UCSD-AML1 (cell line): Measurements from ENCODE around the gene MAMSTR.
"Not testable (repeated sequence)": the region's sequence is repeated elsewhere in the genome, so short reads cannot be mapped to it uniquely, and the experiment has no call there.

Source experiments
- DNase-seq: peaks from one replicate; lab custom pipeline; 2025; ENCODE audit not compliant: unreplicated experiment; lab: John Stamatoyannopoulos, UW

Gene MAMSTR

GRCh38 chr19:48720613-48721296 lies 1.2 kb upstream of the MAMSTR start:
- no peak for DNase-seq

- no peak for DNase-seq
Measured at GRCh38 chr19:48720251-48720612, 707 bp upstream of the MAMSTR start.

GRCh38 chr19:48718711-48719231 lies 754 bp downstream of the MAMSTR start:
- DNase-seq: no peak

- not testable (repeated sequence) for DNase-seq
Measured at GRCh38 chr19:48718106-48718505, 1.4 kb downstream of the MAMSTR start.

GRCh38 chr19:48716562-48717291 lies 2.8 kb downstream of the MAMSTR start:
- DNase-seq: no peak

- DNase-seq: no peak
Measured at GRCh38 chr19:48715681-48716171, 3.8 kb downstream of the MAMSTR start.

GRCh38 chr19:48714759-48715675 lies 4.5 kb downstream of the MAMSTR start:
- DNase-seq: no peak

GRCh38 chr19:48713864-48714755 lies 5.4 kb downstream of the MAMSTR start:
- DNase-seq: peak; percentile 100

- DNase-seq: no peak
Measured at GRCh38 chr19:48713041-48713863, 6.3 kb downstream of the MAMSTR start.

GRCh38 chr19:48711106-48711662 lies 8.3 kb downstream of the MAMSTR start:
- no peak for DNase-seq

- no peak for DNase-seq
Measured at GRCh38 chr19:48708471-48708870, 11.1 kb downstream of the MAMSTR start.

GRCh38 chr19:48705431-48705830 lies 14.1 kb downstream of the MAMSTR start:
- DNase-seq: no peak

GRCh38 chr19:48703316-48703715 lies 16.2 kb downstream of the MAMSTR start:
- no peak for DNase-seq

GRCh38 chr19:48702701-48703100 lies 16.8 kb downstream of the MAMSTR start:
- DNase-seq: no peak

- DNase-seq: peak; percentile 67
Measured at GRCh38 chr19:48698046-48698445, 21.5 kb downstream of the MAMSTR start.

- DNase-seq: no peak
Measured at GRCh38 chr19:48696353-48697010, 23.0 kb downstream of the MAMSTR start.

GRCh38 chr19:48695743-48696352 lies 23.7 kb downstream of the MAMSTR start, which contains the start of gene FUT2:
TSS of gene FUT2 (plus strand) at chr19:48695971. CDS start at chr19:48702957, 6,986 bp downstream.
- DNase-seq: peak; percentile 24

GRCh38 chr19:48693629-48694028 lies 25.9 kb downstream of the MAMSTR start:
- DNase-seq: not testable (repeated sequence)
